Suppressor macrophage treated with lipopolysaccharide for 4 hours (primary cell): ENCODE data around the gene VGF.
"Not testable (repeated sequence)": the region's sequence is repeated elsewhere in the genome, so short reads cannot be mapped to it uniquely, and the experiment has no call there.

Source experiments
- DNase-seq: peaks from one replicate; pipeline ENCODE4 v3.0.0-alpha.2; 2020

VGF gene

DNA sequence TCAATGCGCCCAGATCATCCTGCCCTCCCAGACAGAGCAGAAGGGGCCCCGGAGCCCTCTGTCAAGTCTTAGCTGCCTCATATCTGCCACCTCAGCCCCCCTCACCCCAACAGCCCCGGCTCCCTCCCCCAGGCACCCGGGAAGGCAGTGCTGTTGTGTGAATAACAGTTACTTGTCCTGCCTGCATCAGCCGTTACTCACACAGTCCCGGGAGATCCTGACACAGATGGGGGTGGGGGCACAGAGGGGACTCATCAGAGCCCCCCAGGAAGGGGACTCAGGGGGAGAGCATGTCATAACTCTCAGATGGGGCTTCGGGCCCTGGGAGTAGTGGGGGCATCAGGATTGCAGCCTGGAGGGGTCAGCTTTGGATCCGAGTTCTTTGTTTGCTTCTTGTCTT is 50.9 kb downstream of the VGF start:
- DNase-seq = no peak

DNA sequence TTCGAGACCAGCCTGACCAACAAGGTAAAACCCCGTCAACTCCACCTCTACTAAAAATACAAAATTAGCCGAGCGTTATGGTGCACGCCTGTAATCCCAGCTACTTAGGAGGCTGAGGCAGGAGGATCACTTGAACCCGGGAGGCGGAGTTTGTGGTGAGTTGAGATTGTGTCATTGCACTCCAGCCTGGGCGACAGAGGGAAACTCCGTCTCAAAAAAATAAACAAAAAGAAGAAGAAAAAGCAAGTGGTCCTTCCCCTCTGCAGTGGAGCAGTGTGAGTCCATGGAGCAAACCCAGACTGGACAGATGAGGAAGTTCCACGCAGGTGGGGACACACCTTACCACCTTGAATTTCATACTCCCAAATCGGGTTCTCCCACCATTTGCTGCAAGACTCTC is 51.5 kb downstream of the VGF start:
- no peak for DNase-seq

DNA sequence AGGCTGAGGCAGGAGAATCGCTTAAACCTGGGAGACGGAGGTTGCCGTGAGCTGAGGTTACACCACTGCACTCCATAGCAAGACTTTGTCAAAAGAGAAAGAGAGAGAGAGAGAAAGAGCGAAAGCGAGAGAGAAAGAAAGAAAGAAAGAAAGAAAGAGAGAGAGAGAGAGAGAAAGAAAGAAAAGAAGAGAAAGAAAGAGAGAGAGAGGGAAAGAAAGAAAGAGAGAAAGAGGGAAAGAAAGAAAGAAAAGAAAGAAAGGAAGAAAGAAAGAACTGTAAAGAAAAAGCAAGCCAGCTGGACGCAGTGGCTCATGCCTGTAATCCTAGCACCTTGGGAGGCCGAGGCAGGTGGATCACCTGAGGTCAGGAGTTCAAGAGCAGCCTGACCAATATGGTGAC is 52.2 kb downstream of the VGF start:
- DNase-seq = not testable (repeated sequence)
